ENCODE results near the gene GPC2. TPM values are rescaled to one million over a fixed set of nuclear protein-coding genes. Genes with fewer than 3 reads are reported as not detected.

Gene GPC2
- polyA plus RNA-seq, 1 donor (not counting 4 experiments of a cell fraction or from before 2014, with no cell fraction given): 0.55 TPM

DNA sequence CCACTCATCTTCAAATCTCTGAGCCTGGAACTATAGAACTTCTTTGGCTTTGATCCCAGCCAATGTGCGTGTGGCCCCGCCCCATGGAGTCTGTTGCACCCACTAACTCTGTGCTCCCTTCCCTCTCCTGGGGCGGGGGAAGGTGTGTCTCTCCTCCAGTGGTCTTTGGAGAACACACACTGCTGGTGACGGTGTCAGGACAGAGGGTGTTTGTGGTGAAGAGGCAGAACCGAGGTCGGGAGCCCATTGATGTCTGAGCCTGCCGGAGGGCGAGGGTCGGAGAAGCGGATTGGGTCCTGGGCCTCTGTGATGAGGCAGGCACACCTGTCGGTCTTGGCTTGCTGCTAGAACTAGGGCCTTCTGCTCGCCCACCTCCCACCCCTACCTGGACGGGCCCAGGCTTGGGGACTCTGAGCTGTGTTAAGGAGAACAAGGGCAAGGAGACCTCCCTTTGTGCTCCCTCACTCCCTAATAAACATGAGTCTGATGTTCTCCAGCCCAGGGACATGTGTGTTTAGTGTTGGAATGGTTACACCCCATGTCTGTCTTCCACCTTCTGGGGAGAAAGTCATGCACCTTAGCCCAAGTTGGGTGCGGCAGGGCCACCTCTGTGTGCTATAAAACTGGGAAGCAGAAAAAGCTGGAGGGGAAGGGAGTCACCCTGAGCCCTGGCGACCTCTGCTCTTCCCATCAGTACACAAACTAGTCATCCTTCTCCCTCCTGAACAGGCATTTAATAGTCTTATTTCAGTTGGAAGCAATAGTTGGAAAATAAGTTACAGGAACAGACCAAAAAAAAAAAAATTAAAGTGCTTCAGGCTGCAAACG lies 23.3 kb downstream of the GPC2 start:
- DNase-seq (ENCODE audit: low read depth, low spot score): no peak
- Histone ChIP-seq H4K20me1 (ENCODE audit: control insufficient read depth, extremely low read depth, insufficient read depth, low read length) (peaks cover 7% of the 10 kb centered on the region), H3K4me1 (ENCODE audit: control insufficient read depth, extremely low read depth, insufficient read depth, low read length) (peaks cover 29% of the 10 kb centered on the region), H2AFZ (ENCODE audit: control insufficient read depth, low read length) (no peak overlapping the region), H3K27me3 (ENCODE audit: control insufficient read depth, extremely low read depth, insufficient read depth, low read length) (no peaks in the 10 kb centered on the region), H3K27ac (ENCODE audit: control insufficient read depth, insufficient read depth, low read length) (no peak overlapping the region), H3K79me2 (ENCODE audit: control insufficient read depth, insufficient read depth, low read length) (peaks cover 17% of the 10 kb centered on the region), H3K4me2 (ENCODE audit: control insufficient read depth, extremely low read depth, insufficient read depth, low read depth, low read length) (no peak overlapping the region), H3K9me3 (ENCODE audit: control insufficient read depth, low read depth, low read length) (no peaks in the 10 kb centered on the region), H3K4me3 (ENCODE audit: control insufficient read depth in 2 of 3, extremely low read depth in 1 of 3, insufficient read depth in 2 of 3, low read depth in 1 of 3, low read length in 3 of 3) (no peak overlapping the region), H3K9ac (ENCODE audit: control insufficient read depth, extremely low read depth, insufficient read depth, low read length) (no peak overlapping the region), H3K36me3 (ENCODE audit: control insufficient read depth in 2 of 2, extremely low read depth in 1 of 2, insufficient read depth in 2 of 2, low read length in 2 of 2) (peaks cover 16 to 28% of the 10 kb centered on the region in 2 experiments), H3K9me1 (ENCODE audit: control insufficient read depth, extremely low read depth, insufficient read depth, low read length) (no peaks in the 10 kb centered on the region)
- FAIRE-seq: no peak
- no peak for TF ChIP-seq EZH2 (IDR thresholded peaks at IDR 0.05; ENCODE audit: low read length)
- no peak for TF ChIP-seq CTCF (optimal IDR thresholded peaks at IDR 0.05 in 1 of 3, IDR thresholded peaks at IDR 0.05 in 1 of 3, conservative IDR thresholded peaks at IDR 0.05 in 1 of 3; ENCODE audit: extremely low read depth in 1 of 3, insufficient read depth in 2 of 3, low read length in 3 of 3)
- dilution Hi-C loops (cut with MboI; ENCODE audit: extremely low pct_ligation_motif_present, low sequenced_read_pairs): no loop called here

GRCh38 chr7:100152937-100153666 lies 24.1 kb downstream of the GPC2 start:
- Histone ChIP-seq H3K27me3 (ENCODE audit: control insufficient read depth, extremely low read depth, insufficient read depth, low read length) (no peaks in the 10 kb centered on the region), H3K4me2 (ENCODE audit: control insufficient read depth, extremely low read depth, insufficient read depth, low read depth, low read length) (no peak overlapping the region), H3K36me3 (ENCODE audit: control insufficient read depth in 2 of 2, extremely low read depth in 1 of 2, insufficient read depth in 2 of 2, low read length in 2 of 2) (peaks cover 16 to 28% of the 10 kb centered on the region in 2 experiments), H2AFZ (ENCODE audit: control insufficient read depth, low read length) (no peak overlapping the region), H3K27ac (ENCODE audit: control insufficient read depth, insufficient read depth, low read length) (no peak overlapping the region), H4K20me1 (ENCODE audit: control insufficient read depth, extremely low read depth, insufficient read depth, low read length) (peaks cover 7% of the 10 kb centered on the region), H3K4me1 (ENCODE audit: control insufficient read depth, extremely low read depth, insufficient read depth, low read length) (peaks cover 30% of the 10 kb centered on the region), H3K9me3 (ENCODE audit: control insufficient read depth, low read depth, low read length) (no peaks in the 10 kb centered on the region), H3K9me1 (ENCODE audit: control insufficient read depth, extremely low read depth, insufficient read depth, low read length) (no peaks in the 10 kb centered on the region), H3K4me3 (ENCODE audit: control insufficient read depth in 2 of 3, extremely low read depth in 1 of 3, insufficient read depth in 2 of 3, low read depth in 1 of 3, low read length in 3 of 3) (no peak overlapping the region), H3K9ac (ENCODE audit: control insufficient read depth, extremely low read depth, insufficient read depth, low read length) (no peak overlapping the region), H3K79me2 (ENCODE audit: control insufficient read depth, insufficient read depth, low read length) (peaks cover 19% of the 10 kb centered on the region)
- dilution Hi-C loops (cut with MboI; ENCODE audit: extremely low pct_ligation_motif_present, low sequenced_read_pairs): no loop called here
- FAIRE-seq (no peak), DNase-seq (ENCODE audit: low read depth, low spot score) (no peak)
- TF ChIP-seq CTCF (optimal IDR thresholded peaks at IDR 0.05 in 1 of 3, IDR thresholded peaks at IDR 0.05 in 1 of 3, conservative IDR thresholded peaks at IDR 0.05 in 1 of 3; ENCODE audit: extremely low read depth in 1 of 3, insufficient read depth in 2 of 3, low read length in 3 of 3) (no peak), EZH2 (IDR thresholded peaks at IDR 0.05; ENCODE audit: low read length) (no peak)
